Measurements from ENCODE around the gene FBXO9. TPM values are rescaled to one million over a fixed set of nuclear protein-coding genes. Genes with fewer than 3 reads are reported as not detected.

The FBXO9 gene
- total and polyA plus RNA-seq, 4 donors: 36.8 to 79.1 (median 51.2) TPM

DNA sequence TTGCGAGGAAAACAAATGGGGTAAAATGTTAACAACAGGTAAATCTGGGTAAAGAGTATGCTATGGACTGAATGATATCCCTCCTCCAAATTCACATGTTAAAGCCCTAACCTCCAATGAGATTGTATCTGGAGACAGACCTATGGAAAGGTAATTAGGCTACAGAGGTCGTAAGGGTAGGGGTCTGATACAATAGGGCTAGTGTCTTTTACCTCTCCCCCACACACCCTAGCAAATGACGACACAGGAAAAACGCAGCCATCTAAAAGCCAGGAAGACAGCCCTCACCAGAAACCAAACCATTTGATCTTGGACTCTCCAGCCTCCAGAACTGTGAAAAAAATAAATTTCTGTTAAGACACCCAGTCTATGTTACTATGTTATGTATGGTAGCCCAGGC is 20.6 kb upstream of the FBXO9 start:
- WGBS: 69% methylated on average over 4 of the region's 4 CpGs
- no peaks in the 10 kb centered on the region for H3K27me3 ChIP-seq (ENCODE audit: control insufficient read depth in 4 of 4, insufficient read depth in 4 of 4, low read length in 3 of 4)
- peaks cover 1 to 18% (median 13%) of the 10 kb centered on the region in 4 donors for H3K36me3 ChIP-seq (ENCODE audit: control insufficient read depth in 4 of 4, insufficient read depth in 3 of 4, low read depth in 1 of 4, low read length in 3 of 4)
- H3K9me3 ChIP-seq (ENCODE audit: control insufficient read depth in 4 of 4, low read length in 3 of 4): no peaks in the 10 kb centered on the region
- H3K4me1 ChIP-seq (ENCODE audit: control insufficient read depth in 4 of 4, insufficient read depth in 4 of 4, low read length in 3 of 4): peaks cover 0 to 6% (median 0%) of the 10 kb centered on the region in 4 donors
- TF ChIP-seq, protein P1, sequence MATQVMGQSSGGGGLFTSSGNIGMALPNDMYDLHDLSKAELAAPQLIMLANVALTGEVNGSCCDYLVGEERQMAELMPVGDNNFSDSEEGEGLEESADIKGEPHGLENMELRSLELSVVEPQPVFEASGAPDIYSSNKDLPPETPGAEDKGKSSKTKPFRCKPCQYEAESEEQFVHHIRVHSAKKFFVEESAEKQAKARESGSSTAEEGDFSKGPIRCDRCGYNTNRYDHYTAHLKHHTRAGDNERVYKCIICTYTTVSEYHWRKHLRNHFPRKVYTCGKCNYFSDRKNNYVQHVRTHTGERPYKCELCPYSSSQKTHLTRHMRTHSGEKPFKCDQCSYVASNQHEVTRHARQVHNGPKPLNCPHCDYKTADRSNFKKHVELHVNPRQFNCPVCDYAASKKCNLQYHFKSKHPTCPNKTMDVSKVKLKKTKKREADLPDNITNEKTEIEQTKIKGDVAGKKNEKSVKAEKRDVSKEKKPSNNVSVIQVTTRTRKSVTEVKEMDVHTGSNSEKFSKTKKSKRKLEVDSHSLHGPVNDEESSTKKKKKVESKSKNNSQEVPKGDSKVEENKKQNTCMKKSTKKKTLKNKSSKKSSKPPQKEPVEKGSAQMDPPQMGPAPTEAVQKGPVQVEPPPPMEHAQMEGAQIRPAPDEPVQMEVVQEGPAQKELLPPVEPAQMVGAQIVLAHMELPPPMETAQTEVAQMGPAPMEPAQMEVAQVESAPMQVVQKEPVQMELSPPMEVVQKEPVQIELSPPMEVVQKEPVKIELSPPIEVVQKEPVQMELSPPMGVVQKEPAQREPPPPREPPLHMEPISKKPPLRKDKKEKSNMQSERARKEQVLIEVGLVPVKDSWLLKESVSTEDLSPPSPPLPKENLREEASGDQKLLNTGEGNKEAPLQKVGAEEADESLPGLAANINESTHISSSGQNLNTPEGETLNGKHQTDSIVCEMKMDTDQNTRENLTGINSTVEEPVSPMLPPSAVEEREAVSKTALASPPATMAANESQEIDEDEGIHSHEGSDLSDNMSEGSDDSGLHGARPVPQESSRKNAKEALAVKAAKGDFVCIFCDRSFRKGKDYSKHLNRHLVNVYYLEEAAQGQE (IDR thresholded peaks at IDR 0.05): no peak
- TF ChIP-seq JUND (IDR thresholded peaks at IDR 0.05) (no peak), SP1 (IDR thresholded peaks at IDR 0.05) (no peak), RAD21 (IDR thresholded peaks at IDR 0.05) (no peak), GABPA (IDR thresholded peaks at IDR 0.05 in 1 of 2, conservative IDR thresholded peaks at IDR 0.05 in 1 of 2) (no peak), HNF4A (conservative IDR thresholded peaks at IDR 0.05) (no peak), FOXA2 (IDR thresholded peaks at IDR 0.05) (no peak), EGR1 (IDR thresholded peaks at IDR 0.05; ENCODE audit: low read depth in 2 of 2) (no peak), TAF1 (conservative IDR thresholded peaks at IDR 0.05) (no peak), NR2F2 (IDR thresholded peaks at IDR 0.05) (no peak), FOXA1 (IDR thresholded peaks at IDR 0.05) (no peak), YY1 (IDR thresholded peaks at IDR 0.05) (no peak)
- TF ChIP-seq, protein P2, sequence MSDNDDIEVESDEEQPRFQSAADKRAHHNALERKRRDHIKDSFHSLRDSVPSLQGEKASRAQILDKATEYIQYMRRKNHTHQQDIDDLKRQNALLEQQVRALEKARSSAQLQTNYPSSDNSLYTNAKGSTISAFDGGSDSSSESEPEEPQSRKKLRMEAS (IDR thresholded peaks at IDR 0.05): no peak
- TF ChIP-seq, protein P3, sequence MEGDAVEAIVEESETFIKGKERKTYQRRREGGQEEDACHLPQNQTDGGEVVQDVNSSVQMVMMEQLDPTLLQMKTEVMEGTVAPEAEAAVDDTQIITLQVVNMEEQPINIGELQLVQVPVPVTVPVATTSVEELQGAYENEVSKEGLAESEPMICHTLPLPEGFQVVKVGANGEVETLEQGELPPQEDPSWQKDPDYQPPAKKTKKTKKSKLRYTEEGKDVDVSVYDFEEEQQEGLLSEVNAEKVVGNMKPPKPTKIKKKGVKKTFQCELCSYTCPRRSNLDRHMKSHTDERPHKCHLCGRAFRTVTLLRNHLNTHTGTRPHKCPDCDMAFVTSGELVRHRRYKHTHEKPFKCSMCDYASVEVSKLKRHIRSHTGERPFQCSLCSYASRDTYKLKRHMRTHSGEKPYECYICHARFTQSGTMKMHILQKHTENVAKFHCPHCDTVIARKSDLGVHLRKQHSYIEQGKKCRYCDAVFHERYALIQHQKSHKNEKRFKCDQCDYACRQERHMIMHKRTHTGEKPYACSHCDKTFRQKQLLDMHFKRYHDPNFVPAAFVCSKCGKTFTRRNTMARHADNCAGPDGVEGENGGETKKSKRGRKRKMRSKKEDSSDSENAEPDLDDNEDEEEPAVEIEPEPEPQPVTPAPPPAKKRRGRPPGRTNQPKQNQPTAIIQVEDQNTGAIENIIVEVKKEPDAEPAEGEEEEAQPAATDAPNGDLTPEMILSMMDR (IDR thresholded peaks at IDR 0.05; ENCODE audit: low read depth, low read length, missing input control): no peak
- TF ChIP-seq, protein P4, sequence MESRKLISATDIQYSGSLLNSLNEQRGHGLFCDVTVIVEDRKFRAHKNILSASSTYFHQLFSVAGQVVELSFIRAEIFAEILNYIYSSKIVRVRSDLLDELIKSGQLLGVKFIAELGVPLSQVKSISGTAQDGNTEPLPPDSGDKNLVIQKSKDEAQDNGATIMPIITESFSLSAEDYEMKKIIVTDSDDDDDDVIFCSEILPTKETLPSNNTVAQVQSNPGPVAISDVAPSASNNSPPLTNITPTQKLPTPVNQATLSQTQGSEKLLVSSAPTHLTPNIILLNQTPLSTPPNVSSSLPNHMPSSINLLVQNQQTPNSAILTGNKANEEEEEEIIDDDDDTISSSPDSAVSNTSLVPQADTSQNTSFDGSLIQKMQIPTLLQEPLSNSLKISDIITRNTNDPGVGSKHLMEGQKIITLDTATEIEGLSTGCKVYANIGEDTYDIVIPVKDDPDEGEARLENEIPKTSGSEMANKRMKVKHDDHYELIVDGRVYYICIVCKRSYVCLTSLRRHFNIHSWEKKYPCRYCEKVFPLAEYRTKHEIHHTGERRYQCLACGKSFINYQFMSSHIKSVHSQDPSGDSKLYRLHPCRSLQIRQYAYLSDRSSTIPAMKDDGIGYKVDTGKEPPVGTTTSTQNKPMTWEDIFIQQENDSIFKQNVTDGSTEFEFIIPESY (IDR thresholded peaks at IDR 0.05): no peak
- H3K4me3 ChIP-seq (ENCODE audit: low read depth in 1 of 3, low read length in 3 of 3): no peak overlapping the region
- no peak overlapping the region for H3K9ac ChIP-seq (ENCODE audit: low read depth in 1 of 2, low read length in 2 of 2)
- DNase-seq (ENCODE audit: low spot score): no peak
- no peak overlapping the region for H3K27ac ChIP-seq (ENCODE audit: low read depth in 1 of 2, low read length in 2 of 2)
